GM19463 (cell line): ENCODE measurements around the gene DPEP3.
"Not testable (repeated sequence)": the region's sequence is repeated elsewhere in the genome, so short reads cannot be mapped to it uniquely, and the experiment has no call there.

Experiments used
- ATAC-seq: cut with Tn5 transposase; IDR thresholded peaks from one replicate; pipeline ENCODE4 v1.9.1; 2021; ENCODE audit warnings: mild to moderate bottlenecking, moderate library complexity; ENCODE audit not compliant: unreplicated experiment

DPEP3 gene

DNA sequence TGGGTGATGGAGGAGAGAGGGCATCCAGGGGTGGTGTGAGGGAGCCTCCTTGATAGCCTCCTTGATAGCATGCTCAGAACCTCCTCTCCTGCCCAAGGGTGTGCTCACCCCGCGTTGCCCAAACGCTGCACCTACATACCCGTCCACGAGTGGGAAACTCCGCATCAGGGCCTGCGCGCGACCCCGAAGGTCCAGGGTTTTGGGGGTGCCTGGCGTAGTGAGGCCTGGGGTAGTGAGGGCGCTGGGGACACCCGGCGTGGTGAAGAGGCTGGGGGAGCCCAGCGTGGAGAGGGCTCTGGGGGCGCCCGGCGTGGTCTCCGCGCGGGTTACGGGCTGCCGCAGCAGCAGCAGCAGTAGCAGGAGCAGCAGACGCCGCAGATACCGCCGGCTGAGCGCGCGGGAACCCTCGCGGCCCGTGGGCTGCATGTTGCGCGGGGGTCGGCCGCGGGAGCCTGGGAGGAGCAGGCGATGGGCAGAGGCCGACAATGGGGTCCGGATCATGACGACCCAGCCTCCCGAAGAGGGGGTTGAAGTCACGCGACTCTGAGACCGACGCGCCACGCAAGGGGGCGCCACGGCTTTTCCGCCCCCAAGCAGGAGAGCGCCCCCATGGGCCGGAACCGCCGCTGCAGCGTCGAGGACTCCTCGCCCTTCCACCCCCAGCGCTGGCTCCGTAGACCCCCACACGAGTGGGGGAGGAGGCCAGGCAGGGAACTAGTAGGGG, at the start of gene DPEP3:
Gene DPEP3, minus strand, starts transcription at position 545 of the 724 bp plus-strand sequence. Its CDS starts 119 bp downstream, at position 426.
- no peak for ATAC-seq

DNA sequence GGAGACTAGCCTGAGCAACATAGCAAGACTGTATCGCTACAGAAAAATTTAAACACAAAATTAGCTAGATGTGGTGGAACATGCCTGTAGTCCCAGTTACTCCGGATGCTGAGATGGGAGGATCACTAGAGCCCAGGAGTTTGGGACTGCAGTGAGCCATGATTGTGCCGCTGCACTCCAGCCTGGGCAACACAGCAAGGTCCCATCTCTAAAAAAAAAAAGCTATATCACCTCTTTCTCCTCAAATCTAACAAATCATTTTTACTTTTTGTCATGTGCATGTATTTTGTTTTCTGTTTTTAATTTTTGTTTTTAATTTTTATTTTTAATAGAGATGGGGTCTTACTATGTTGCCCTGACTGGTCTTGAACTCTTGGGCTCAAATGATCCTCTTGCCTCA, 48.7 kb upstream of the DPEP3 start:
- ATAC-seq, result no peak

DNA sequence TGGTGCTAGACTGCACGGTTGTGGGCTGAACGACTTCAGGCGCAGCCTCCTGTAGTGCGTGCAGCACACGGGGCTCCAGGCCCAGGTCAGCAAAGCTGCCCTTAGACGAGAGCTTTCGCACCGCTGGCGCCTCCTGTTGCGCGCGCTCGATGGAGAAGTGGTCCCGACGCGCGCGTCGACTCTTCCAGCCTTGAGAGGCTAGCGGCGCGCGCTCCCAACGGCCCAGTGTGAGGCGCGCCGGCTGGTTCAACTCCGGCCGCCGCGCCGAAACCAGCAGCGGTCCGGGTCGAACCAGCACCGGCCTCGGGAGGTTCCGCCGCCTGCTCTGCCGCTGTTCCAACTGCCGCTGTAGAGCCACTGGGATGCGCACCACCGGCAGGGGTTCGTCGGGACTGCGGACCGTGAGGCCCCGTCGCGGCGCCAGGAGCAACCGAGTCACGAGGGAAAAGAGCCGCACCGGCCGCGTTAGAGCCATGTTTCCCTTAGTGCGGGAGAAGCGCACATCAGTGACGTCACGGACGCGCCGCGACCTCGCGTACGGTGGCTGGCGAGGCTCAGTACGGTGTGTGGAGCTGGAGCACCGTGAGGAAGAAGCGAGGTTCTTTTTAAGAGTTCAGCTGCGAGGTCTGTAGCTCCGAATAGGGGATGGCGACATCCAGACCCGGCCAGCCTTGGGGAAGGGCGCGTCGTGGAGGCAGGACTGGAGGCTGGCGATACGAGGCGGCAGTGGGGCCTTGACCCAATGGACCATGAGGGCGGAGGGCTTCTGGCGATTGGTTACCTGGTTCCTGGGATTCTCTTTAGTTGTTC, 42.6 kb upstream of the DPEP3 start, which contains the start of the genes DDX28 and DUS2:
Gene DDX28, minus strand, starts transcription at position 505 of the 810 bp plus-strand sequence. Its CDS starts 30 bp downstream, at position 475.
Gene DUS2, plus strand, starts transcription at position 557 of the 810 bp plus-strand sequence. CDS start 14,740 bp downstream, outside the sequence.
- ATAC-seq, result peak; percentile 81

DNA sequence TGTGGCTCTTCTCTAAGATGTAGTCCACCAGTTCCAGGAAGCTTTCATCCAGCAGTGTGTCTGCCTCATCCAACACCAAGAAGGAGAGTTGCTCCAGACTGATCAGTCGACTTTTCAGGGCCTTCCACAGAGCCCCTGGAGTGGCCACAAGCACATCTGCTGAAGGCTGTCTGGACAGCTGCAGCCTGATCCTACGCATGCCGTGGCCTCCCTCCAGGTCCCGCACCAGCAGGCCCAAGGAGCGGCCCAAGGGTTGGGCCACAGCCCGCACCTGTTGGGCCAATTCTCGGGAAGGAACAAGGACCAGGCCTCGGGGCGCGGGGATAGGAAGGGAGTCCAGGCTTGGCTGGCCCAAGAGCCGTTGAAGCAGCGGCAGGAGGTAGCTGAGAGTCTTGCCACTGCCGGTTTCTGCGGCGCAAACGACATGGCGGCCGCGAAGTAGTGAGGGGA, 42.0 kb upstream of the DPEP3 start:
- no peak for ATAC-seq

- ATAC-seq, result no peak
Observed at GRCh38 chr16:68021490-68021889, 41.2 kb upstream of the DPEP3 start.

DNA sequence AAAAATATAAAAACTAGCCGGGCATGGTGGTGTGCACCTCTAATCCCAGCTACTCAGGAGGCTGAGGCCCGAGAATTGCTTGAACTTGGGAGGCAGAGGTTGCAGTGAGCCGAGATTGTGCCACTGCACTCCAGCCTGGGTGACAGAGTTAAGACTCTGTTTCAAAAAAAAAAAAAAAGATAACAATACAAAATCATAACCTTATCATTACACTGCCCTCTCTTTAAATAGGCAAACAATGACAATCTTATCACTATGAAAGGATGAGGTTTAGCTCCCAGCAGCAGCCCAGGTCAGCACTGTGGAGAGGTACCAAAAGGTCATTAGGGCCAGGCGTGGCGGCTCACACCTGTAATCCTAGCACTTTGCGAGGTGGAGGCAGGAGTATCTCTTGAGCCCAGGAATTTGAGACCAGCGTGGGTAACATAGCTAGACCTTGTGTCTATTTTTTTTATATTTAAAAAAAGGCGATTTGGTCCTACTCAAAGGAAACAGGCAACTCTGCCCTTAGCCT, 38.9 kb upstream of the DPEP3 start:
- no peak for ATAC-seq

DNA sequence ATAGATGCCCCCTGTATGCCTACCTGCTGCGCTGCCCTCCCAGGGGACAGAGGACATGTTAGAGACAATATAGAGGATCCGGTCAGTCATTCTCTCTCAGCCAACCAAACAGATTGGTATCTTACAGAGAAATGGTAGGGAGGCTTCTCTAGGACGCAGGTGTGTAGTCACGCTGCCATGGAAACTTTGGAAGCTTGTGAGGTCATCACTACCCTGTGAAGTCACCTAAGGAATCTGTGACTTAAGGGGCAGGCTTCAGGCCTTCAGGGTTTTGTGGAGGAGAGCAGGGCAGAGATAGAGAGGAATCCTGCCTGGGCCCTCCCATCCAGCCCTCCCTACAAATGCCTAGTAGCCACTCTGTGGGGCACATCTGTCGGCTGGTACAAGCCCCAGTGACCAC, 35.4 kb upstream of the DPEP3 start, which contains the start of gene DPEP2NB:
Gene DPEP2NB, minus strand, starts transcription at position 231 of the 400 bp plus-strand sequence. Its CDS starts 141 bp downstream, at position 90.
- ATAC-seq, result no peak

- ATAC-seq, result no peak
Observed at GRCh38 chr16:68013440-68013839, 33.1 kb upstream of the DPEP3 start.

- ATAC-seq, result not testable (repeated sequence)
Observed at GRCh38 chr16:68009872-68010271, 29.6 kb upstream of the DPEP3 start.

- no peak for ATAC-seq
Observed at GRCh38 chr16:68009157-68009735, 28.9 kb upstream of the DPEP3 start.

DNA sequence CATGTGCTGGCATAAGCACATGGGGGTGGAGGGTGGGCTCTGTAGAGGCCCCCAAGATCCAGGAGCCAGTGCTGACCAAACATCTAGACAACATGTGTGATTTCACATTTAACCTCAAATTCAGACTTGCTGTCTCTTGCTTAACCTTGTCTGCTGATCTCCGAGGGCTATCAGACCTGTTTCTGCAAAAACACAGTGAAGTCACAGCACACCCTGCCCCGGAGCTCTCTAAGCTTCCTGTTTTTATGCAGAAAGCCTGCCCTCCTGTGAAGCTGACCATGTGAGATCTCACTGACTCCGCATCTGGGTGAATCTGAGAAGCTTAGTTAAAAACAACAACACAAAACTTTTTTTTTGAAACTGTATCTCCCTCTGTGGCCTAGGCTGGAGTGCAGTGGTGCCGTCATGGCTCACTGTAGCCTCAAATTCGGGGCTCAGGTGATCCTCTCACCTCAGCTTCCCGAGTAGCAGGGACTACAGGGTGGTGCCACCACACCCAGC, 25.5 kb upstream of the DPEP3 start:
- ATAC-seq, result no peak

DNA sequence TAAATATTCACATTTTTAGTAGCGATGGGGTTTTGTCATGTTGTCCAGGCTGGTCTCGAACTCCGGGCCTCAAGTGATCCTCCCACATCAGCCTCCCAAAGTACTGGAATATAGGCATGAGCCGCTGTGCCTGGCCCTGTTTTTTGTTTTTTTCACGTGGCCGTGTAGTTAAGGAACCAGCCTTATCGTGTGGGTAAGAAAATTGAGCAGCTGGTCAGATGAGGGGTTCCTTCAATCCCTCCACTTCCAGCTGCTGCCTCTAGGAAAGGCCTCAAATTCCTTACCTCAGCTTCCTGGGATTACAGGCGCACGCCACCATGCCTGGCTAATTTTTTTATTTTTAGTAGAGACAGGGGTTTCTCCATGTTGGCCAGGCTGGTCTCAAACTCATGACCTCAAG, 24.9 kb upstream of the DPEP3 start:
- no peak for ATAC-seq

DNA sequence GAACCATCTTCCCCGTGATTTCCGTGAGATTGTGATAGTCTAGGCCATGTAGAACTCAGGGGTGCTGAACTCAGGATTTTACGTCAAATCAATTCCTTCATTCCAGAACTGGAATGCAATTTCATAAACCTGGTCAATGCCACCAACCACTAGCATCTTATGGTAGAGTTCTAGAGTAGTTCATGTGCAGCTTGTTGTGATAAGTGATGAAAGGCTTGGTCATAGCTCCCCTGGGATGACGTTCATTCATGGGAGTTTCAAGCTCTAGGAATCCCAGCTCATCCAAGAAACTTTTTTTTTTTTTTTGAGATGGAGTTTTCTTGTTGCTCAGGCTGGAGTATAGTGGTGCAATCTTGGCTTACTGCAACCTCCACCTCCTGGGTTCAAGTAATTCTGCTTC, 22.7 kb upstream of the DPEP3 start:
- no peak for ATAC-seq

GRCh38 chr16:68000450-68000849, 20.2 kb upstream of the DPEP3 start:
- no peak for ATAC-seq

- ATAC-seq, result no peak
Observed at GRCh38 chr16:67999985-68000384, 19.7 kb upstream of the DPEP3 start.

DNA sequence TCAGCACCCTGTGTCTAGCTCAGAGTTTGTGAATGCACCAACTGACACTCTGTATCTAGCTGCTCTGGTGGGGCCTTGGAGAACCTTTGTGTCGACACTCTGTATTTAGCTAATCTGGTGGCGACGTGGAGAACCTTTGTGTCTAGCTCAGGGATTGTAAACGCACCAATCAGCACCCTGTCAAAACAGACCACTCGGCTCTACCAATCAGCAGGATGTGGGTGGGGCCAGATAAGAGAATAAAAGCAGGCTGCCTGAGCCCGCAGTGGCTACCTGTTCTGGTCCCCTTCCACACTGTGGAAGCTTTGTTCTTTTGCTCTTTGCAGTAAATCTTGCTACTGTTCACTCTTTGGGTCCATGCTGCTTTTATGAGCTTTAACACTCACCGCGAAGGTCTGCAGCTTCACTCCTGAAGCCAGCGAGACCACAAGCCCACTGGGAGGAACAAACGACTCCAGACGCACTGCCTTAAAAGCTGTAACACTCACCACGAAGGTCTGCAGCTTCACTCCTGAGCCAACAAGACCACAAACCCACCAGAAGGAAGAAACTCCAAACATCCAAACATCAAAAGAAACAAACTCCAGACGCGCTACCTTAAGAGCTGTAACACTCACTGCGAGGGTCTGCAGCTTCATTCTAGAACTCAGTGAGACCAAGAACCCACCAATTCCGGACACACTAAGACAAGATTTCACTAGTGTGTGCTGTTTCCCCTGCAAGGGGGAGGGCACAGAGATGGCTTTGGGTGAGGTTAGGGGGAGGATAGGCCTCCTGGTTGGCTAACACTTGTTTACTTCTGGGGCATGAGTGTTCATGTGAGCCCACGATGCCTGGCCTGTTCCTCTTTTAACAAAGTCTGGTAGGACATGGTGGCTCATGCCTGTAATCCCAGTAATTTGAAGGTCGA, 18.7 kb upstream of the DPEP3 start, which contains the start of gene DPEP2:
Gene DPEP2, minus strand, starts transcription at position 706 of the 910 bp plus-strand sequence. CDS start 6,272 bp downstream, outside the sequence.
- not testable (repeated sequence) for ATAC-seq

GRCh38 chr16:67998231-67998778, 18.0 kb upstream of the DPEP3 start:
- ATAC-seq, result not testable (repeated sequence)

DNA sequence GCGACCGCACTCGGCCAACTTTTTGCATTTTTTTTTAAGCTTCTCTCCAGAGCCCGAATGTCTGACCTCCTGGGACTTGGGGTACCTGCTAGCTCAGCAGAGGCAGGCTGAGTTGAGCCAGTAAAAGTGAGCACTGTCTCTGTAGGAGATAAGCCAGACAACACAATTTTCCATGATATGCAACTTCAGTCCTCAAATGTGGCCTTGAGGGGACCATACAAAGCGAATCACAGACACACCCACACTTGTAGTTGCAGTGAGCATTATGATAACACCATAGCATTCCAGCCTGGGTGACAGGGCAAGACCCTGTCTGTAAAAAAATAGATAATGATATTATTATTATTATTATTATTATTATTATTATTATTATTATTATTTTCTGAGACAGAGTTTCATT, 16.4 kb upstream of the DPEP3 start:
- ATAC-seq, result no peak

- no peak for ATAC-seq
Observed at GRCh38 chr16:67995423-67995822, 15.1 kb upstream of the DPEP3 start.
